ENCODE measurements around the gene CHST7.

DNA sequence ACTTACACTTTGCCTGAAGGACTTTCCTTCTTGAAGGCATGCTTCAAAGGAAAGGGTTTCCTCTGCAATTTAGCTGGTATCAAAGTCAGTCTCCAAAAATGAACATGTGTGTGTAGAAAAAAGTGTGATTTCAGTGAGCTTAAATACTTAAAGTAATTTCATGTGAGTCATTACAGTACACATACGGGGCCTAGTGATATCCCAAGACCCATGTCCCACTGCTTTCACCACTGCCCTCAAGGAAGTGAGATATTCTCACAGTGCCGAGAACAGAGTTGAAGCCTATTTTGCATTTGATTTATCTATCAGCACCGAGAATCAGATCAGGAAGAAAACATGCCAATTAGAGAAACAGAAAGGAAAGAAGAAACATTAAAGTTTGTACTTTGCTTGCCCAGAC lies 61.0 kb downstream of the CHST7 start:
- TF ChIP-seq POLR2A (IDR thresholded peaks at IDR 0.05) (no peak), CTCF (IDR thresholded peaks at IDR 0.05) (no peak)

Data from adrenal gland (tissue), 5 donors.